HS-5 (cell line): ENCODE results near the gene IGF2BP3.
"Not testable (repeated sequence)": the region's sequence is repeated elsewhere in the genome, so short reads cannot be mapped to it uniquely, and the experiment has no call there.

Experiments
- DNase-seq: peaks from one replicate; pipeline ENCODE4 v3.0.0-alpha.2; 2012; ENCODE audit warnings: low read depth

The IGF2BP3 gene

GRCh38 chr7:23422384-23422783, 47.9 kb downstream of the IGF2BP3 start:
- DNase-seq = no peak

- DNase-seq = no peak
Measured at GRCh38 chr7:23419845-23420244, 50.4 kb downstream of the IGF2BP3 start.

GRCh38 chr7:23419160-23419559, 51.1 kb downstream of the IGF2BP3 start:
- DNase-seq = no peak

GRCh38 chr7:23418046-23418445, 52.2 kb downstream of the IGF2BP3 start:
- DNase-seq = no peak

- no peak for DNase-seq
Measured at GRCh38 chr7:23415198-23415597, 55.1 kb downstream of the IGF2BP3 start.

GRCh38 chr7:23410446-23411183, 59.7 kb downstream of the IGF2BP3 start:
- no peak for DNase-seq

- DNase-seq = not testable (repeated sequence)
Measured at GRCh38 chr7:23406564-23406963, 63.7 kb downstream of the IGF2BP3 start.

GRCh38 chr7:23405240-23405618, 65.1 kb downstream of the IGF2BP3 start:
- no peak for DNase-seq

GRCh38 chr7:23404546-23405239, 65.6 kb downstream of the IGF2BP3 start:
- no peak for DNase-seq

GRCh38 chr7:23403970-23404369, 66.3 kb downstream of the IGF2BP3 start:
- no peak for DNase-seq

GRCh38 chr7:23398090-23398489, 72.2 kb downstream of the IGF2BP3 start:
- not testable (repeated sequence) for DNase-seq

- no peak for DNase-seq
Measured at GRCh38 chr7:23397241-23397640, 73.0 kb downstream of the IGF2BP3 start.

GRCh38 chr7:23396222-23397015, 73.9 kb downstream of the IGF2BP3 start:
- DNase-seq = no peak

- no peak for DNase-seq
Measured at GRCh38 chr7:23394488-23395171, 75.7 kb downstream of the IGF2BP3 start.

- DNase-seq = no peak
Measured at GRCh38 chr7:23393636-23394035, 76.7 kb downstream of the IGF2BP3 start.

- no peak for DNase-seq
Measured at GRCh38 chr7:23389701-23390100, 80.6 kb downstream of the IGF2BP3 start.

- DNase-seq = no peak
Measured at GRCh38 chr7:23387583-23387982, 82.7 kb downstream of the IGF2BP3 start.

- no peak for DNase-seq
Measured at GRCh38 chr7:23385140-23385539, 85.2 kb downstream of the IGF2BP3 start.

- no peak for DNase-seq
Measured at GRCh38 chr7:23383225-23383624, 87.1 kb downstream of the IGF2BP3 start.

- DNase-seq = no peak
Measured at GRCh38 chr7:23380961-23381360, 89.3 kb downstream of the IGF2BP3 start.

GRCh38 chr7:23380556-23380955, 89.7 kb downstream of the IGF2BP3 start:
- no peak for DNase-seq

- DNase-seq = no peak
Measured at GRCh38 chr7:23378996-23379395, 91.3 kb downstream of the IGF2BP3 start.
